GM12801 (cell line): Measurements from ENCODE around the gene SRRM5.

Experiments used
- CTCF ChIP-seq: IDR thresholded peaks from one replicate; pipeline ENCODE4 v1.5.1; 2011; ENCODE audit warnings: control low read depth; ENCODE audit not compliant: insufficient read length; ENCODE audit errors: extremely low read depth

The SRRM5 gene

GRCh38 chr19:43572171-43572588 is 39.7 kb upstream of the SRRM5 start:
- no peak for TF ChIP-seq CTCF

DNA sequence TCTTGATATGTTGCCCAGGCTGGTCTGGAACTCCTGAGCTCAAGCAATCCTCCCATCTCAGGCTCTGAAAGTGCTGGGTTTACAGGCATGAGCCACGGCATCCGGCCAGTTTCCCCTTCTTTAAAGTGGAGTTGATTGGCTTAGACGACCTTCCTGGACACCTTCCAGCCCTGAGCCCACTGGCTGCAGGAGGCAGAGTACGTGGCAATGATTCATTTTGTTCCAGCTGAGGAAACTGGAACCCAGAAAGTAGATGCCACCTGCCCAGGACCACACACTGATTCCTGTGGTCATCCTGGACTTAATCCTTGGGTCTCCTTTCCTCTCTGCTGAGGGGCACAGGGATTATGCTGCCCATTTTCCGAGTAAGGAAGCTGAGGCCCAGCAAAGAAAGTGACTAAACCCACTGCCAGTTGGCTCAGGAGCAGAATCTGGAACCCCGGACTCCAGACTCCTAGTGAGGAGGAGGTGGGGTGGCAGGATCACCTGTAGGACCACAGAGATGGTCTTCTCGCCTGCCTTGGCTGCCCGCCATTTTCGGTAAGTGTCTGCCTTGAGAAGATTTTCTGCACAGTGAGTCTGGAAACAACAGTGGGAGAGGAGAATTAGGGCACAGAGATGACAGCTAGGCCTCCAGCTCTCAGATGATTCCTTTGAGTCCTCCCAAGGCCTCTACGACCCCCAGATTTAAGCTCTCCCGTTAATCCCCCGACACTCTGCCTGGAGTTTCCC is 37.3 kb upstream of the SRRM5 start:
- no peak for TF ChIP-seq CTCF

GRCh38 chr19:43575156-43575950 is 36.5 kb upstream of the SRRM5 start, which contains the start of the genes PINLYP and XRCC1:
TSS of gene PINLYP (plus strand) at chr19:43575801. CDS start at chr19:43577192, 1,391 bp downstream.
TSS of gene XRCC1 (minus strand) at chr19:43575527. CDS start at chr19:43575458, 69 bp downstream.
- no peak for TF ChIP-seq CTCF

- no peak for TF ChIP-seq CTCF
Measured at GRCh38 chr19:43575955-43576878, 35.7 kb upstream of the SRRM5 start.

- TF ChIP-seq CTCF, result no peak
Measured at GRCh38 chr19:43578787-43579186, 33.1 kb upstream of the SRRM5 start.

GRCh38 chr19:43581467-43581866 is 30.4 kb upstream of the SRRM5 start:
- TF ChIP-seq CTCF, result no peak
